ENCODE data around the gene ABT1. TPM values are rescaled to one million over a fixed set of nuclear protein-coding genes. Genes with fewer than 3 reads are reported as not detected.

ABT1 gene
- total and polyA plus RNA-seq, 2 of the 8 experiments (the other 6 are each of a cell fraction or from before 2014, with no cell fraction given), result 20.5 to 30.7 TPM

- TF ChIP-seq, protein P1, sequence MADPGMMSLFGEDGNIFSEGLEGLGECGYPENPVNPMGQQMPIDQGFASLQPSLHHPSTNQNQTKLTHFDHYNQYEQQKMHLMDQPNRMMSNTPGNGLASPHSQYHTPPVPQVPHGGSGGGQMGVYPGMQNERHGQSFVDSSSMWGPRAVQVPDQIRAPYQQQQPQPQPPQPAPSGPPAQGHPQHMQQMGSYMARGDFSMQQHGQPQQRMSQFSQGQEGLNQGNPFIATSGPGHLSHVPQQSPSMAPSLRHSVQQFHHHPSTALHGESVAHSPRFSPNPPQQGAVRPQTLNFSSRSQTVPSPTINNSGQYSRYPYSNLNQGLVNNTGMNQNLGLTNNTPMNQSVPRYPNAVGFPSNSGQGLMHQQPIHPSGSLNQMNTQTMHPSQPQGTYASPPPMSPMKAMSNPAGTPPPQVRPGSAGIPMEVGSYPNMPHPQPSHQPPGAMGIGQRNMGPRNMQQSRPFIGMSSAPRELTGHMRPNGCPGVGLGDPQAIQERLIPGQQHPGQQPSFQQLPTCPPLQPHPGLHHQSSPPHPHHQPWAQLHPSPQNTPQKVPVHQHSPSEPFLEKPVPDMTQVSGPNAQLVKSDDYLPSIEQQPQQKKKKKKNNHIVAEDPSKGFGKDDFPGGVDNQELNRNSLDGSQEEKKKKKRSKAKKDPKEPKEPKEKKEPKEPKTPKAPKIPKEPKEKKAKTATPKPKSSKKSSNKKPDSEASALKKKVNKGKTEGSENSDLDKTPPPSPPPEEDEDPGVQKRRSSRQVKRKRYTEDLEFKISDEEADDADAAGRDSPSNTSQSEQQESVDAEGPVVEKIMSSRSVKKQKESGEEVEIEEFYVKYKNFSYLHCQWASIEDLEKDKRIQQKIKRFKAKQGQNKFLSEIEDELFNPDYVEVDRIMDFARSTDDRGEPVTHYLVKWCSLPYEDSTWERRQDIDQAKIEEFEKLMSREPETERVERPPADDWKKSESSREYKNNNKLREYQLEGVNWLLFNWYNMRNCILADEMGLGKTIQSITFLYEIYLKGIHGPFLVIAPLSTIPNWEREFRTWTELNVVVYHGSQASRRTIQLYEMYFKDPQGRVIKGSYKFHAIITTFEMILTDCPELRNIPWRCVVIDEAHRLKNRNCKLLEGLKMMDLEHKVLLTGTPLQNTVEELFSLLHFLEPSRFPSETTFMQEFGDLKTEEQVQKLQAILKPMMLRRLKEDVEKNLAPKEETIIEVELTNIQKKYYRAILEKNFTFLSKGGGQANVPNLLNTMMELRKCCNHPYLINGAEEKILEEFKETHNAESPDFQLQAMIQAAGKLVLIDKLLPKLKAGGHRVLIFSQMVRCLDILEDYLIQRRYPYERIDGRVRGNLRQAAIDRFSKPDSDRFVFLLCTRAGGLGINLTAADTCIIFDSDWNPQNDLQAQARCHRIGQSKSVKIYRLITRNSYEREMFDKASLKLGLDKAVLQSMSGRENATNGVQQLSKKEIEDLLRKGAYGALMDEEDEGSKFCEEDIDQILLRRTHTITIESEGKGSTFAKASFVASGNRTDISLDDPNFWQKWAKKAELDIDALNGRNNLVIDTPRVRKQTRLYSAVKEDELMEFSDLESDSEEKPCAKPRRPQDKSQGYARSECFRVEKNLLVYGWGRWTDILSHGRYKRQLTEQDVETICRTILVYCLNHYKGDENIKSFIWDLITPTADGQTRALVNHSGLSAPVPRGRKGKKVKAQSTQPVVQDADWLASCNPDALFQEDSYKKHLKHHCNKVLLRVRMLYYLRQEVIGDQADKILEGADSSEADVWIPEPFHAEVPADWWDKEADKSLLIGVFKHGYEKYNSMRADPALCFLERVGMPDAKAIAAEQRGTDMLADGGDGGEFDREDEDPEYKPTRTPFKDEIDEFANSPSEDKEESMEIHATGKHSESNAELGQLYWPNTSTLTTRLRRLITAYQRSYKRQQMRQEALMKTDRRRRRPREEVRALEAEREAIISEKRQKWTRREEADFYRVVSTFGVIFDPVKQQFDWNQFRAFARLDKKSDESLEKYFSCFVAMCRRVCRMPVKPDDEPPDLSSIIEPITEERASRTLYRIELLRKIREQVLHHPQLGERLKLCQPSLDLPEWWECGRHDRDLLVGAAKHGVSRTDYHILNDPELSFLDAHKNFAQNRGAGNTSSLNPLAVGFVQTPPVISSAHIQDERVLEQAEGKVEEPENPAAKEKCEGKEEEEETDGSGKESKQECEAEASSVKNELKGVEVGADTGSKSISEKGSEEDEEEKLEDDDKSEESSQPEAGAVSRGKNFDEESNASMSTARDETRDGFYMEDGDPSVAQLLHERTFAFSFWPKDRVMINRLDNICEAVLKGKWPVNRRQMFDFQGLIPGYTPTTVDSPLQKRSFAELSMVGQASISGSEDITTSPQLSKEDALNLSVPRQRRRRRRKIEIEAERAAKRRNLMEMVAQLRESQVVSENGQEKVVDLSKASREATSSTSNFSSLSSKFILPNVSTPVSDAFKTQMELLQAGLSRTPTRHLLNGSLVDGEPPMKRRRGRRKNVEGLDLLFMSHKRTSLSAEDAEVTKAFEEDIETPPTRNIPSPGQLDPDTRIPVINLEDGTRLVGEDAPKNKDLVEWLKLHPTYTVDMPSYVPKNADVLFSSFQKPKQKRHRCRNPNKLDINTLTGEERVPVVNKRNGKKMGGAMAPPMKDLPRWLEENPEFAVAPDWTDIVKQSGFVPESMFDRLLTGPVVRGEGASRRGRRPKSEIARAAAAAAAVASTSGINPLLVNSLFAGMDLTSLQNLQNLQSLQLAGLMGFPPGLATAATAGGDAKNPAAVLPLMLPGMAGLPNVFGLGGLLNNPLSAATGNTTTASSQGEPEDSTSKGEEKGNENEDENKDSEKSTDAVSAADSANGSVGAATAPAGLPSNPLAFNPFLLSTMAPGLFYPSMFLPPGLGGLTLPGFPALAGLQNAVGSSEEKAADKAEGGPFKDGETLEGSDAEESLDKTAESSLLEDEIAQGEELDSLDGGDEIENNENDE (IDR thresholded peaks at IDR 0.05; ENCODE audit: insufficient replicate concordance, low read length), result no peak
- TF ChIP-seq NRF1 (IDR thresholded peaks at IDR 0.05; ENCODE audit: low read depth, low read length), result no peak; the same call in 1 of the 2 replicates
- no peak for TF ChIP-seq CHD1 (IDR thresholded peaks at IDR 0.05; ENCODE audit: low read depth, low read length)
- no peak for TF ChIP-seq JUN (IDR thresholded peaks at IDR 0.05; ENCODE audit: low read depth, low read length)
- no peak for TF ChIP-seq KDM4A (IDR thresholded peaks at IDR 0.05; ENCODE audit: low read depth, low read length, severe bottlenecking)
- TF ChIP-seq RBBP5 (IDR thresholded peaks at IDR 0.05; ENCODE audit: borderline replicate concordance, low read depth, low read length), result no peak
- TF ChIP-seq SIRT6 (IDR thresholded peaks at IDR 0.05; ENCODE audit: low read length), result no peak
- no peak for TF ChIP-seq HDAC6 (IDR thresholded peaks at IDR 0.05; ENCODE audit: low read depth, low read length)
- no peak for TF ChIP-seq CBX8 (IDR thresholded peaks at IDR 0.05; ENCODE audit: borderline replicate concordance, low read depth, low read length)
- no peak for TF ChIP-seq SRF (IDR thresholded peaks at IDR 0.05; ENCODE audit: low read depth, low read length)
These were observed 40.3 kb upstream of the ABT1 start (continued) for GRCh38 chr6:26556263-26557070.
